GM20000 (cell line): ENCODE data around the gene PTBP3.
A peak's percentile ranks its signal among the peaks of the same experiment; 100 is the strongest.

Experiments used
- DNase-seq: peaks from one replicate; pipeline ENCODE4 v3.0.0; 2012; ENCODE audit warnings: low spot score
- TF ChIP-seq, protein P1 (sequence below): IDR thresholded peaks from 2 replicates; pipeline ENCODE4 v1.5.1; 2012; ENCODE audit warnings: mild to moderate bottlenecking, control low read depth; ENCODE audit errors: extremely low read depth, missing control alignments

Gene PTBP3

DNA sequence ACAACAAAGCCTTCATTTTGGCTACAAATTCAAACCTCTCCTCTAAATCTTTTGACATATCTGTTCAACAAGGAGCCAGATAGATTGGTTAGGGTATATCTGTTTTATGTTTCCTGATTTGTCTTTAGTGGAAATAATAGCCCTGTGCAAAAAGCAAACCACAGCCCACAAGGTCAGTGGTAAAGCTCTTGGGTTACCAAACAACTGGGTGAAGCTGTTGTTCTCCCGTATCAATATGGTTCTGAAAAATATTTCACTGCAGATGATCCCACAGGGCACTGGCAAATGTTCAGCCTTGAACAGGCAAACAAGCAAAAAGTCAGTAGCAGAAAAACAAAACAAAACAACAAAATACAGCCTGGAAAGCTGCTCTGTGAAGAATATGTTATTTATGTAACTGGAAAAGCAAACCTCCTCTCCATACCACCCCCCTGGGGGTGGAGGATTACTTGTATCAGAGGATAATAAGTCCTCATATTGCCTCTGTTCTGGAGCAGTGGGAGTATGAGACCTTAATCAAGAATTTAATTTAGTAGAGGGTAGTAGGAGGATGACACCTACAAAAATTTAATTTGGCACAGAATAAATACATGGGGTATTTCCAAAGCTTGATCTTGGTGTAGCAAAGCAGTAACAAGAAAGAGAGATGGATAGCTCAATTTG, 20.8 kb upstream of the PTBP3 start:
- DNase-seq = no peak
- TF ChIP-seq, protein P1, sequence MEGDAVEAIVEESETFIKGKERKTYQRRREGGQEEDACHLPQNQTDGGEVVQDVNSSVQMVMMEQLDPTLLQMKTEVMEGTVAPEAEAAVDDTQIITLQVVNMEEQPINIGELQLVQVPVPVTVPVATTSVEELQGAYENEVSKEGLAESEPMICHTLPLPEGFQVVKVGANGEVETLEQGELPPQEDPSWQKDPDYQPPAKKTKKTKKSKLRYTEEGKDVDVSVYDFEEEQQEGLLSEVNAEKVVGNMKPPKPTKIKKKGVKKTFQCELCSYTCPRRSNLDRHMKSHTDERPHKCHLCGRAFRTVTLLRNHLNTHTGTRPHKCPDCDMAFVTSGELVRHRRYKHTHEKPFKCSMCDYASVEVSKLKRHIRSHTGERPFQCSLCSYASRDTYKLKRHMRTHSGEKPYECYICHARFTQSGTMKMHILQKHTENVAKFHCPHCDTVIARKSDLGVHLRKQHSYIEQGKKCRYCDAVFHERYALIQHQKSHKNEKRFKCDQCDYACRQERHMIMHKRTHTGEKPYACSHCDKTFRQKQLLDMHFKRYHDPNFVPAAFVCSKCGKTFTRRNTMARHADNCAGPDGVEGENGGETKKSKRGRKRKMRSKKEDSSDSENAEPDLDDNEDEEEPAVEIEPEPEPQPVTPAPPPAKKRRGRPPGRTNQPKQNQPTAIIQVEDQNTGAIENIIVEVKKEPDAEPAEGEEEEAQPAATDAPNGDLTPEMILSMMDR = no peak

DNA sequence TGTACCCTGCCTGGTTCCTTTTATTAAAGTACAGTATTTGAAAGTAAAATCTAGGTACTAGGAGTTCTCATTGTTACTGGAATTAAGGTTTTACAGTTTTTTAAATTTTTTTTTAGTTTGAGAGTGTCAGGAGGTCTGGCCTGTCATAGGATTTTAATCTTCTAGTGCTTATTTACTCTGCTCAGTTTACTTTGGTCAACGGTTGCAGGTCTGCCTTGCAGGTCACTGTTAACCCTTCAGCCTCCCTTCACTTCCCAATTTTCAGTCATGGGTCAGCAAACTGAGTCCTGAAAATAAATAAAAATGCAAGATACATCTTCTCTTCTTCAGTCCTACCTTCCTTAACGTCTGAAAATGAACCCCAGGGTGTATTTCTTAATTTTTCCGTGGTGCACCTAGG, 18.8 kb upstream of the PTBP3 start:
- DNase-seq = no peak
- TF ChIP-seq, protein P1 = no peak

DNA sequence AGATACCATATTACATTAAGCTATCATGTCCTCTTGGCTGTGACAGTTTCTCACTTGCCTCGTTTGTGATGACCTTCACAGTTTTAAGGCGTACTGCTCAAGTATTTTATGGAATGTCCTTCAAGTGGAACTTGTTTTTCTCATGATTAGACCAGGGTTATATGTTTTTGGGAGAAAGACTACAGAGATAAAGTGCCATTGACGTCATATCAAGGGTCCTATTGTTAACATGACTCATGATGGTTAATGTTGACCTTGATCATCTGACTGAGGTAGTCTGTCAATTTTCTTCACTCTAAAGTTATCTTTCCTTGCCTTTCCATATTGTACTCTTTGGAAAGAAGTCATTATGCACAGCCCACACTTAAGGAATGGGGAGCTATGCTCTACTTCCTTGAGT, 17.8 kb upstream of the PTBP3 start:
- TF ChIP-seq, protein P1 = no peak
- DNase-seq = no peak

DNA sequence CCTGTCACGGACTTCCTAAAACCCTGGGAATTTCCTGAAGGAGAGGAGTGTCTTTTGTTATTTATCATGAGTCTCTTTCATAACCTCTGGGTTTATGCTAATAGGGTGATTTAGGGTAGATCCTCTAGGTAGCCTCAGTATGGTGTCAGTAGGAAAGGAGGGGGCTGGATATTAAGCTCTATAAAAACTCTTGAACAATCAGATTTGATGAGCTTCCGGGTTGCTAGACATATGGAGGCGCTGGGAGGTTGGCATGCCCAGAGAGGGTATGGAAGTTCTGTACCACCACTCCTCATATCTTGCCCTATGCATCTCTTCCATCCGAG, 15.6 kb upstream of the PTBP3 start:
- DNase-seq = no peak
- TF ChIP-seq, protein P1 = no peak

DNA sequence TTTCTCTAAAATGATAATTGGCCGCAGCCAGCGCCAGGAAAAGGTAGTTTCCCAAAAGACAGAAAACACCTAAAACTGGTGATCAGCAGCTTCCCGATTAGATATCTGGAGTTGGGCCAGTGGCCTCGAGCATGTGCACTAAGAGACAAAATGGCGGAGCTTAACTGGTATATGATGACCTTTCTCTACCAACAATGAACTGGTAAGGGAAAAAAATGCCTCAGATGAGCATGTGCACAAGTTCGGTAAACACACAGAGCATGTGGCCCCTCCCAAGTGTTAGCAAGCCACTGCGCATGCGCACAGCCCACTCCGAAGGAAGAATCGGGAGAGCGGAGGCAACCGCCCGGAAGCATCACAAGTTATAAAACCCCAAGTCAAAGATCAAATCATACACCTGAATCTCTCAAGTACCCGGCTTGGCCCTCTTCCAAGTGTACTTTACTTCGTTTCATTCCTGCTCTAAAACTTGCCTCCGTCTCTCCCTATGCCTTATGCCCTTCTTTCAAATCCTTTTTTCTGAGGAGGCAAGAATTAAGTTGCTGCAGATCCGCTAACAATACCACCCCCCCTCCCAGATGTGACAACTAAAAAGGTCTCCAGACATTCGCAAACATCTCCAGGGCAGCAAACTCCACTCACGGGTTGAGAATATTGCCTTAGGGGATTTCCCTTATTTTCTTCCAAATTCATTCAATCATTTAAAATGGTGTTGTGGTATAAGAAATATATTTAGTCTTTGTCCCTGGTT, 15.0 kb upstream of the PTBP3 start:
- TF ChIP-seq, protein P1 = no peak
- DNase-seq = peak; percentile 27

DNA sequence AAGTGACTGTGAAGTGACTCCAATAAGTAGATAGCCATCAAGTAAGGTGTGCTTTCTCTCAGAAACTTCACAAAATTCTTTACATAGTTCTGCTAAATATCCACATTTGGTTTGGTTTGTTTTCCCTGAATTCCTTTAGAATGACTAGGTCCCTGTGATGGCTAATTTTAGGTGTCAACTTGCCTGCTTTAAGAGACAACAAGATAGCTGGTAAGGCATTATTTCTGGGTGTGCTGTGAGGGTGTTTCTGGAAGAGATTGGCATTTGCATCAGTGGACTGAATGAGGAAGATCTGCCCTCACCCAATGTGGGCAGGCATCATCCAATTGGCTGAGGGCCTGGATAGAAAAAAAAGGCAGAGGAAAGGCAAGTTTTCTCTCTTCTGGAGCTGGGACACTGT, 8.3 kb upstream of the PTBP3 start:
- TF ChIP-seq, protein P1 = no peak
- no peak for DNase-seq

DNA sequence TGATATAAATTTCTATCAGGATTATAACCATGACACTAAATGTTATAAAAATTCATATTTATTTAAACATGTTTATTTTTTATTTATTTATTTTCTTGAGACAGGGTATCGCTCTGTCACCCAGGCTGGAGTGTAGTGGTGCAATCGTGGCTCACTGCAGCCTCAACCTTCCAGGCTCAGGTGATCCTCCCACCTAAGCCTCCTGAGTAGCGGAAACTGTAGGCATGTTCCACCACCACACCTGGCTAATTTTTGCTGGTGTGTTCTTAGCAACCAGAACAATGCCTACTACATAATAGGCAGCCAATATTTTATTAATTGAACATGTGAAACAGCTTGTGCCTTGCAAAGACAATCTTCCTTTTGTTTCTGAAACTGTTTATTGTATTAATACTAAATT, 6.5 kb upstream of the PTBP3 start:
- TF ChIP-seq, protein P1 = no peak
- DNase-seq = no peak
